ENCODE results near the gene PHLDB2. TPM values are rescaled to one million over a fixed set of nuclear protein-coding genes. Genes with fewer than 3 reads are reported as not detected.

Gene PHLDB2
- polyA plus RNA-seq, 1 experiment, result 15.9 TPM

- Histone ChIP-seq H3K9me3 (ENCODE audit: control insufficient read depth, insufficient read depth, low read length) (no peaks in the 10 kb centered on the region), H3K27ac (ENCODE audit: low read depth, low read length) (no peak overlapping the region), H3K4me3 (ENCODE audit: low read depth, low read length) (no peak overlapping the region), H3K27me3 (ENCODE audit: control insufficient read depth, insufficient read depth, low read length) (no peaks in the 10 kb centered on the region)
- ChIA-PET CTCF (interaction anchor here (0.6 to 1.4 kb wide), 5 partner anchors 14 to 183 kb away, joined by 3 to 4 read pairs (median 3); no protein-coding TSS in a partner anchor), POLR2A (no interaction called here)
- TF ChIP-seq CTCF (IDR thresholded peaks at IDR 0.05; ENCODE audit: low read depth, low read length), result no peak
- no peak for DNase-seq (ENCODE audit: low read depth, low spot score)
Measured at GRCh38 chr3:111874177-111874820, 15.2 kb downstream of the PHLDB2 start.

DNA sequence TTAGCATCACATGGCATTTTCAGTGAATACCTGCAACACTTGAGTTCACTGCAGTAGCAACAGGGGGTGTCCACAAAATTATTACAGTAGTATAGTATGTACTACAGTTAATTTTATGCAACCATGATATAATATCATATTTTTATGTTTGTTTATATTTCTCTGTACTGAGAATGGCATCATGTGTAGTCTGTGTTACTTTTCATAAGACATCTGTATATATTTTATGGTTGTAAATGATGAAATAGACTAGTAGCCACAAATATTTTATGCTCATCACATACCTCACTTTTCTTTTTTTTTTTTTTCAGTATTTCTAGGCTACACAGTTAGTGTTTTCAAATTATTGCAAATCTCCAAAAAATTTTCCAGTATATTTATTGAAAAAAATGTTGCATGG is 22.4 kb downstream of the PHLDB2 start:
- ChIA-PET CTCF (interaction anchor here (1.7 kb wide), 2 partner anchors 14 to 165 kb away, joined by 7 to 12 read pairs; no protein-coding TSS in a partner anchor), POLR2A (no interaction called here)
- no peak for DNase-seq (ENCODE audit: low read depth, low spot score)
- H3K27me3 ChIP-seq (ENCODE audit: control insufficient read depth, insufficient read depth, low read length), result no peaks in the 10 kb centered on the region
- H3K27ac ChIP-seq (ENCODE audit: low read depth, low read length), result no peak overlapping the region
- TF ChIP-seq CTCF (IDR thresholded peaks at IDR 0.05; ENCODE audit: low read depth, low read length), result no peak
- H3K9me3 ChIP-seq (ENCODE audit: control insufficient read depth, insufficient read depth, low read length), result peaks cover 5% of the 10 kb centered on the region; the same call in 1 of the 2 replicates
- H3K4me3 ChIP-seq (ENCODE audit: low read depth, low read length), result no peak overlapping the region

GRCh38 chr3:111882194-111882593 is 23.1 kb downstream of the PHLDB2 start:
- Histone ChIP-seq H3K4me3 (ENCODE audit: low read depth, low read length) (no peak overlapping the region), H3K27me3 (ENCODE audit: control insufficient read depth, insufficient read depth, low read length) (no peaks in the 10 kb centered on the region), H3K9me3 (ENCODE audit: control insufficient read depth, insufficient read depth, low read length) (peaks cover 5% of the 10 kb centered on the region; the same call in 1 of the 2 replicates), H3K27ac (ENCODE audit: low read depth, low read length) (no peak overlapping the region)
- CTCF ChIA-PET, result interaction anchor here (1.0 to 1.7 kb wide), 3 partner anchors 13 to 166 kb away, joined by 4 to 12 read pairs (median 7); no protein-coding TSS in a partner anchor
- DNase-seq (ENCODE audit: low read depth, low spot score), result no peak
- POLR2A ChIA-PET, result no interaction called here
- TF ChIP-seq CTCF (IDR thresholded peaks at IDR 0.05; ENCODE audit: low read depth, low read length), result no peak

- no peak for TF ChIP-seq CTCF (IDR thresholded peaks at IDR 0.05; ENCODE audit: low read depth, low read length)
- DNase-seq (ENCODE audit: low read depth, low spot score), result no peak
- POLR2A ChIA-PET, result no interaction called here
- no peak overlapping the region for H3K4me3 ChIP-seq (ENCODE audit: low read depth, low read length)
- H3K9me3 ChIP-seq (ENCODE audit: control insufficient read depth, insufficient read depth, low read length), result peaks cover 5% of the 10 kb centered on the region; the same call in 1 of the 2 replicates
- H3K27ac ChIP-seq (ENCODE audit: low read depth, low read length), result no peak overlapping the region
- CTCF ChIA-PET, result interaction anchor here (1.0 to 1.7 kb wide), 3 partner anchors 12 to 166 kb away, joined by 4 to 12 read pairs (median 7); no protein-coding TSS in a partner anchor
- no peaks in the 10 kb centered on the region for H3K27me3 ChIP-seq (ENCODE audit: control insufficient read depth, insufficient read depth, low read length)
Measured at GRCh38 chr3:111882799-111883198, 23.7 kb downstream of the PHLDB2 start.

DNA sequence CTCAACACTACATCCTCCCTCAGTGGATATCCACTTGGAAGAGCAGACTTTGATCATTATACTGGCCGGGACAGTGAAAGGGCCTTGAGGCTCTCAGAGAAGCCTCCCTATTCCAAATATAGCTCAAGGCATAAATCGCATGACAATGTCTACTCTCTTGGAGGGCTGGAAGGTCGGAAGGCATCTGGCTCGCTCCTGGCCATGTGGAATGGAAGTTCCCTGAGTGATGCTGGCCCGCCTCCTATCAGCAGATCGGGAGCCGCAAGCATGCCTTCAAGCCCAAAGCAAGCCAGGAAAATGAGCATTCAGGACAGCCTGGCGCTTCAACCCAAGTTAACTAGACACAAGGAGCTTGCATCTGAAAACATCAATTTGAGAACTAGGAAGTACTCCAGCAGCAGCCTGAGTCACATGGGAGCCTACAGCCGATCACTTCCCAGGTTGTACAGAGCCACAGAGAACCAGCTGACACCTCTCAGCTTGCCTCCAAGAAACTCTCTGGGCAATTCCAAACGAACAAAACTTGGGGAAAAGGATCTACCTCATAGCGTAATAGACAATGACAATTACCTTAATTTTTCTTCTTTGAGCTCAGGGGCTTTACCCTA is 25.4 kb downstream of the PHLDB2 start:
- CTCF ChIA-PET, result interaction anchor here (1.1 kb wide), 1 partner anchor 10 kb away, joined by 6 read pairs; no protein-coding TSS in a partner anchor
- no peak for TF ChIP-seq CTCF (IDR thresholded peaks at IDR 0.05; ENCODE audit: low read depth, low read length)
- POLR2A ChIA-PET, result interaction anchor here (0.6 kb wide), 1 partner anchor 149 kb away, joined by 3 read pairs; no protein-coding TSS in a partner anchor

More for the DNA sequence above, 25.4 kb downstream of the PHLDB2 start:
- Histone ChIP-seq H3K9me3 (ENCODE audit: control insufficient read depth, insufficient read depth, low read length) (peaks cover 5% of the 10 kb centered on the region; the same call in 1 of the 2 replicates), H3K27me3 (ENCODE audit: control insufficient read depth, insufficient read depth, low read length) (no peaks in the 10 kb centered on the region), H3K27ac (ENCODE audit: low read depth, low read length) (no peak overlapping the region), H3K4me3 (ENCODE audit: low read depth, low read length) (no peak overlapping the region)
- no peak for DNase-seq (ENCODE audit: low read depth, low spot score)
